ENCODE measurements around the gene TTLL8. TPM values are rescaled to one million over a fixed set of nuclear protein-coding genes. Genes with fewer than 3 reads are reported as not detected.

The TTLL8 gene
- total RNA-seq, 1 experiment from 2014 or later = not detected

DNA sequence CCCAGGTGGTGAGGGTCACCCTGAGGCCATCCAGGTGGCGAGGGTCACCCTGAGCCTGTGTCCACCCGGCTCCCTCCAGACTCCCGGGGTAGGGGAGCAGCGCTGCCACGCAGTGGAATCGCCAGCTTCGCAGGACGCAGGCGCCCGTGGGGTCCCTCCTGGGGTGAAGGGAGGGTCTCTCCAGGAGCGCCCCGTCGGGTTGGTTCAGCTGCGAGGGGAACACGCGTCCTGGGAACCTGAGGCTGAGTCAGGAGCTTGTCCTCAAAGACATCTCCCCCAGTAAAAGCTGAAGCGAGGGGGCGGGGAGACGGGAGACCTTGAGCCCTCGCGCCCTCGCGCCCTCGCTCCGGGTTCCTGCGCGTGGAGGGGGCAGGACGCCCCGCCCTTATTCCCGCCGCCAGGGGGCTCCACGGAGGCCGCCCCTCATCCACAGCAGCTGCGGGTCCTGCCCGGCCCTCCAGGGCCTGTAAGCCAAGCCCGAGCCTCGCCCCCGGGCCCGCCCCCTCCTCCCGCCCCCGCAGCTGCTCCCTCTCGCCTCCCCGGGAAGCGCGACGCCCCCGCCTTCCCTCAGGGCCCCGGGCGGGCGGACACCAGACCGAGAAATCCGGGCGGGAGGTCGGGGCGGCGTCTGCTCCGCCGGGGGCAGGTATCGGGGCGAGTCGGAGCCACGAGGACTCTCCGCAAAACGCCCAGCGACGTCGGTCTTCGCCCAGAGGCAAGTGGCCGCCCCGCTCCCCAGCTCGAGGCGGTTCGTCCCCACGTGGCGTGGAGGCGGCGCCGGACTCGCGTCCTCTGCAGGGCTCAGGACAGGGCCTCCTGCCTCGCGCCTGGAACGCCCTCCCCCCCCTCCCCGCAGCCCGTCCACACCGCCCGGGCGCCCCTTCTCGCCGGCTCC, 74.7 kb downstream of the TTLL8 start:
- peaks cover 17% of the 10 kb centered on the region for H3K9me3 Mint-ChIP-seq
- CTCF ChIA-PET = interaction anchor here (0.6 to 6.8 kb wide), 24 partner anchors 10 to 416 kb away, joined by 3 to 62 read pairs (median 4); partner anchors contain the start of genes IL17REL and MLC1
- peak overlapping the region; percentile 41; the same call in 1 of the 2 replicates for H3K4me3 Mint-ChIP-seq
- DNase-seq (ENCODE audit: low spot score) (peak; percentile 66), ATAC-seq (peak; percentile 87)
- peaks cover 43% of the 10 kb centered on the region for H3K27me3 Mint-ChIP-seq (ENCODE audit: low read depth)
- peaks cover 7% of the 10 kb centered on the region for H3K36me3 Mint-ChIP-seq
- peaks cover 3% of the 10 kb centered on the region; the same call in 1 of the 2 replicates for H3K4me1 Mint-ChIP-seq
- H3K27ac Mint-ChIP-seq = no peak overlapping the region
- POLR2A ChIA-PET = no interaction called here
- no peak for TF ChIP-seq RORB (CRISPR knock-in tag; IDR thresholded peaks at IDR 0.05)
- no peak for TF ChIP-seq EMX1 (CRISPR knock-in tag; IDR thresholded peaks at IDR 0.05)
- TF ChIP-seq TEAD1 (CRISPR knock-in tag; IDR thresholded peaks at IDR 0.05) = no peak
- TF ChIP-seq FOXJ3 (CRISPR knock-in tag; IDR thresholded peaks at IDR 0.05; ENCODE audit: borderline replicate concordance) = no peak
- TF ChIP-seq, protein P1, sequence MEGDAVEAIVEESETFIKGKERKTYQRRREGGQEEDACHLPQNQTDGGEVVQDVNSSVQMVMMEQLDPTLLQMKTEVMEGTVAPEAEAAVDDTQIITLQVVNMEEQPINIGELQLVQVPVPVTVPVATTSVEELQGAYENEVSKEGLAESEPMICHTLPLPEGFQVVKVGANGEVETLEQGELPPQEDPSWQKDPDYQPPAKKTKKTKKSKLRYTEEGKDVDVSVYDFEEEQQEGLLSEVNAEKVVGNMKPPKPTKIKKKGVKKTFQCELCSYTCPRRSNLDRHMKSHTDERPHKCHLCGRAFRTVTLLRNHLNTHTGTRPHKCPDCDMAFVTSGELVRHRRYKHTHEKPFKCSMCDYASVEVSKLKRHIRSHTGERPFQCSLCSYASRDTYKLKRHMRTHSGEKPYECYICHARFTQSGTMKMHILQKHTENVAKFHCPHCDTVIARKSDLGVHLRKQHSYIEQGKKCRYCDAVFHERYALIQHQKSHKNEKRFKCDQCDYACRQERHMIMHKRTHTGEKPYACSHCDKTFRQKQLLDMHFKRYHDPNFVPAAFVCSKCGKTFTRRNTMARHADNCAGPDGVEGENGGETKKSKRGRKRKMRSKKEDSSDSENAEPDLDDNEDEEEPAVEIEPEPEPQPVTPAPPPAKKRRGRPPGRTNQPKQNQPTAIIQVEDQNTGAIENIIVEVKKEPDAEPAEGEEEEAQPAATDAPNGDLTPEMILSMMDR (IDR thresholded peaks at IDR 0.05) = peak; percentile 80
- TF ChIP-seq, protein P2, sequence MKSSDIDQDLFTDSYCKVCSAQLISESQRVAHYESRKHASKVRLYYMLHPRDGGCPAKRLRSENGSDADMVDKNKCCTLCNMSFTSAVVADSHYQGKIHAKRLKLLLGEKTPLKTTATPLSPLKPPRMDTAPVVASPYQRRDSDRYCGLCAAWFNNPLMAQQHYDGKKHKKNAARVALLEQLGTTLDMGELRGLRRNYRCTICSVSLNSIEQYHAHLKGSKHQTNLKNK (CRISPR knock-in tag; IDR thresholded peaks at IDR 0.05) = no peak
- TF ChIP-seq, protein P3, sequence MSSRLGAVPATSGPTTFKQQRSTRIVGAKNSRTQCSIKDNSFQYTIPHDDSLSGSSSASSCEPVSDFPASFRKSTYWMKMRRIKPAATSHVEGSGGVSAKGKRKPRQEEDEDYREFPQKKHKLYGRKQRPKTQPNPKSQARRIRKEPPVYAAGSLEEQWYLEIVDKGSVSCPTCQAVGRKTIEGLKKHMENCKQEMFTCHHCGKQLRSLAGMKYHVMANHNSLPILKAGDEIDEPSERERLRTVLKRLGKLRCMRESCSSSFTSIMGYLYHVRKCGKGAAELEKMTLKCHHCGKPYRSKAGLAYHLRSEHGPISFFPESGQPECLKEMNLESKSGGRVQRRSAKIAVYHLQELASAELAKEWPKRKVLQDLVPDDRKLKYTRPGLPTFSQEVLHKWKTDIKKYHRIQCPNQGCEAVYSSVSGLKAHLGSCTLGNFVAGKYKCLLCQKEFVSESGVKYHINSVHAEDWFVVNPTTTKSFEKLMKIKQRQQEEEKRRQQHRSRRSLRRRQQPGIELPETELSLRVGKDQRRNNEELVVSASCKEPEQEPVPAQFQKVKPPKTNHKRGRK (CRISPR knock-in tag; IDR thresholded peaks at IDR 0.05; ENCODE audit: borderline replicate concordance) = no peak
- TF ChIP-seq, protein P4, sequence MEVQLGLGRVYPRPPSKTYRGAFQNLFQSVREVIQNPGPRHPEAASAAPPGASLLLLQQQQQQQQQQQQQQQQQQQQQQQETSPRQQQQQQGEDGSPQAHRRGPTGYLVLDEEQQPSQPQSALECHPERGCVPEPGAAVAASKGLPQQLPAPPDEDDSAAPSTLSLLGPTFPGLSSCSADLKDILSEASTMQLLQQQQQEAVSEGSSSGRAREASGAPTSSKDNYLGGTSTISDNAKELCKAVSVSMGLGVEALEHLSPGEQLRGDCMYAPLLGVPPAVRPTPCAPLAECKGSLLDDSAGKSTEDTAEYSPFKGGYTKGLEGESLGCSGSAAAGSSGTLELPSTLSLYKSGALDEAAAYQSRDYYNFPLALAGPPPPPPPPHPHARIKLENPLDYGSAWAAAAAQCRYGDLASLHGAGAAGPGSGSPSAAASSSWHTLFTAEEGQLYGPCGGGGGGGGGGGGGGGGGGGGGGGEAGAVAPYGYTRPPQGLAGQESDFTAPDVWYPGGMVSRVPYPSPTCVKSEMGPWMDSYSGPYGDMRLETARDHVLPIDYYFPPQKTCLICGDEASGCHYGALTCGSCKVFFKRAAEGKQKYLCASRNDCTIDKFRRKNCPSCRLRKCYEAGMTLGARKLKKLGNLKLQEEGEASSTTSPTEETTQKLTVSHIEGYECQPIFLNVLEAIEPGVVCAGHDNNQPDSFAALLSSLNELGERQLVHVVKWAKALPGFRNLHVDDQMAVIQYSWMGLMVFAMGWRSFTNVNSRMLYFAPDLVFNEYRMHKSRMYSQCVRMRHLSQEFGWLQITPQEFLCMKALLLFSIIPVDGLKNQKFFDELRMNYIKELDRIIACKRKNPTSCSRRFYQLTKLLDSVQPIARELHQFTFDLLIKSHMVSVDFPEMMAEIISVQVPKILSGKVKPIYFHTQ (CRISPR knock-in tag; IDR thresholded peaks at IDR 0.05) = no peak
- TF ChIP-seq PRRX2 (CRISPR knock-in tag; IDR thresholded peaks at IDR 0.05) = no peak
- no peak for TF ChIP-seq CBFB (CRISPR knock-in tag; IDR thresholded peaks at IDR 0.05; ENCODE audit: low read depth)
- TF ChIP-seq, protein P5, sequence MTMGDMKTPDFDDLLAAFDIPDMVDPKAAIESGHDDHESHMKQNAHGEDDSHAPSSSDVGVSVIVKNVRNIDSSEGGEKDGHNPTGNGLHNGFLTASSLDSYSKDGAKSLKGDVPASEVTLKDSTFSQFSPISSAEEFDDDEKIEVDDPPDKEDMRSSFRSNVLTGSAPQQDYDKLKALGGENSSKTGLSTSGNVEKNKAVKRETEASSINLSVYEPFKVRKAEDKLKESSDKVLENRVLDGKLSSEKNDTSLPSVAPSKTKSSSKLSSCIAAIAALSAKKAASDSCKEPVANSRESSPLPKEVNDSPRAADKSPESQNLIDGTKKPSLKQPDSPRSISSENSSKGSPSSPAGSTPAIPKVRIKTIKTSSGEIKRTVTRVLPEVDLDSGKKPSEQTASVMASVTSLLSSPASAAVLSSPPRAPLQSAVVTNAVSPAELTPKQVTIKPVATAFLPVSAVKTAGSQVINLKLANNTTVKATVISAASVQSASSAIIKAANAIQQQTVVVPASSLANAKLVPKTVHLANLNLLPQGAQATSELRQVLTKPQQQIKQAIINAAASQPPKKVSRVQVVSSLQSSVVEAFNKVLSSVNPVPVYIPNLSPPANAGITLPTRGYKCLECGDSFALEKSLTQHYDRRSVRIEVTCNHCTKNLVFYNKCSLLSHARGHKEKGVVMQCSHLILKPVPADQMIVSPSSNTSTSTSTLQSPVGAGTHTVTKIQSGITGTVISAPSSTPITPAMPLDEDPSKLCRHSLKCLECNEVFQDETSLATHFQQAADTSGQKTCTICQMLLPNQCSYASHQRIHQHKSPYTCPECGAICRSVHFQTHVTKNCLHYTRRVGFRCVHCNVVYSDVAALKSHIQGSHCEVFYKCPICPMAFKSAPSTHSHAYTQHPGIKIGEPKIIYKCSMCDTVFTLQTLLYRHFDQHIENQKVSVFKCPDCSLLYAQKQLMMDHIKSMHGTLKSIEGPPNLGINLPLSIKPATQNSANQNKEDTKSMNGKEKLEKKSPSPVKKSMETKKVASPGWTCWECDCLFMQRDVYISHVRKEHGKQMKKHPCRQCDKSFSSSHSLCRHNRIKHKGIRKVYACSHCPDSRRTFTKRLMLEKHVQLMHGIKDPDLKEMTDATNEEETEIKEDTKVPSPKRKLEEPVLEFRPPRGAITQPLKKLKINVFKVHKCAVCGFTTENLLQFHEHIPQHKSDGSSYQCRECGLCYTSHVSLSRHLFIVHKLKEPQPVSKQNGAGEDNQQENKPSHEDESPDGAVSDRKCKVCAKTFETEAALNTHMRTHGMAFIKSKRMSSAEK (CRISPR knock-in tag; IDR thresholded peaks at IDR 0.05; ENCODE audit: borderline replicate concordance) = no peak
- TF ChIP-seq, protein P6, sequence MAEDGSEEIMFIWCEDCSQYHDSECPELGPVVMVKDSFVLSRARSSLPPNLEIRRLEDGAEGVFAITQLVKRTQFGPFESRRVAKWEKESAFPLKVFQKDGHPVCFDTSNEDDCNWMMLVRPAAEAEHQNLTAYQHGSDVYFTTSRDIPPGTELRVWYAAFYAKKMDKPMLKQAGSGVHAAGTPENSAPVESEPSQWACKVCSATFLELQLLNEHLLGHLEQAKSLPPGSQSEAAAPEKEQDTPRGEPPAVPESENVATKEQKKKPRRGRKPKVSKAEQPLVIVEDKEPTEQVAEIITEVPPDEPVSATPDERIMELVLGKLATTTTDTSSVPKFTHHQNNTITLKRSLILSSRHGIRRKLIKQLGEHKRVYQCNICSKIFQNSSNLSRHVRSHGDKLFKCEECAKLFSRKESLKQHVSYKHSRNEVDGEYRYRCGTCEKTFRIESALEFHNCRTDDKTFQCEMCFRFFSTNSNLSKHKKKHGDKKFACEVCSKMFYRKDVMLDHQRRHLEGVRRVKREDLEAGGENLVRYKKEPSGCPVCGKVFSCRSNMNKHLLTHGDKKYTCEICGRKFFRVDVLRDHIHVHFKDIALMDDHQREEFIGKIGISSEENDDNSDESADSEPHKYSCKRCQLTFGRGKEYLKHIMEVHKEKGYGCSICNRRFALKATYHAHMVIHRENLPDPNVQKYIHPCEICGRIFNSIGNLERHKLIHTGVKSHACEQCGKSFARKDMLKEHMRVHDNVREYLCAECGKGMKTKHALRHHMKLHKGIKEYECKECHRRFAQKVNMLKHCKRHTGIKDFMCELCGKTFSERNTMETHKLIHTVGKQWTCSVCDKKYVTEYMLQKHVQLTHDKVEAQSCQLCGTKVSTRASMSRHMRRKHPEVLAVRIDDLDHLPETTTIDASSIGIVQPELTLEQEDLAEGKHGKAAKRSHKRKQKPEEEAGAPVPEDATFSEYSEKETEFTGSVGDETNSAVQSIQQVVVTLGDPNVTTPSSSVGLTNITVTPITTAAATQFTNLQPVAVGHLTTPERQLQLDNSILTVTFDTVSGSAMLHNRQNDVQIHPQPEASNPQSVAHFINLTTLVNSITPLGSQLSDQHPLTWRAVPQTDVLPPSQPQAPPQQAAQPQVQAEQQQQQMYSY (CRISPR knock-in tag; IDR thresholded peaks at IDR 0.05) = no peak
- TF ChIP-seq ESRRA (CRISPR knock-in tag; IDR thresholded peaks at IDR 0.05; ENCODE audit: borderline replicate concordance) = peak; percentile 73; the same call in 1 of the 2 replicates
- TF ChIP-seq ELF4 (CRISPR knock-in tag; IDR thresholded peaks at IDR 0.05; ENCODE audit: low read depth) = no peak
- TF ChIP-seq, protein P7, sequence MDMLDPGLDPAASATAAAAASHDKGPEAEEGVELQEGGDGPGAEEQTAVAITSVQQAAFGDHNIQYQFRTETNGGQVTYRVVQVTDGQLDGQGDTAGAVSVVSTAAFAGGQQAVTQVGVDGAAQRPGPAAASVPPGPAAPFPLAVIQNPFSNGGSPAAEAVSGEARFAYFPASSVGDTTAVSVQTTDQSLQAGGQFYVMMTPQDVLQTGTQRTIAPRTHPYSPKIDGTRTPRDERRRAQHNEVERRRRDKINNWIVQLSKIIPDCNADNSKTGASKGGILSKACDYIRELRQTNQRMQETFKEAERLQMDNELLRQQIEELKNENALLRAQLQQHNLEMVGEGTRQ (CRISPR knock-in tag; IDR thresholded peaks at IDR 0.05) = no peak
- 0 out of 2 replicates have a peak, but pooled peaks have one; percentile 21 for TF ChIP-seq ZBTB21 (CRISPR knock-in tag; IDR thresholded peaks at IDR 0.05; ENCODE audit: borderline replicate concordance)
- TF ChIP-seq, protein P8, sequence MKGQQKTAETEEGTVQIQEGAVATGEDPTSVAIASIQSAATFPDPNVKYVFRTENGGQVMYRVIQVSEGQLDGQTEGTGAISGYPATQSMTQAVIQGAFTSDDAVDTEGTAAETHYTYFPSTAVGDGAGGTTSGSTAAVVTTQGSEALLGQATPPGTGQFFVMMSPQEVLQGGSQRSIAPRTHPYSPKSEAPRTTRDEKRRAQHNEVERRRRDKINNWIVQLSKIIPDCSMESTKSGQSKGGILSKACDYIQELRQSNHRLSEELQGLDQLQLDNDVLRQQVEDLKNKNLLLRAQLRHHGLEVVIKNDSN (CRISPR knock-in tag; IDR thresholded peaks at IDR 0.05) = peak; percentile 44

All from WTC11 (cell line).